ENCODE measurements around the gene LINGO4. TPM values are rescaled to one million over a fixed set of nuclear protein-coding genes. Genes with fewer than 3 reads are reported as not detected.

The LINGO4 gene
- not detected in 2 replicates for total RNA-seq

DNA sequence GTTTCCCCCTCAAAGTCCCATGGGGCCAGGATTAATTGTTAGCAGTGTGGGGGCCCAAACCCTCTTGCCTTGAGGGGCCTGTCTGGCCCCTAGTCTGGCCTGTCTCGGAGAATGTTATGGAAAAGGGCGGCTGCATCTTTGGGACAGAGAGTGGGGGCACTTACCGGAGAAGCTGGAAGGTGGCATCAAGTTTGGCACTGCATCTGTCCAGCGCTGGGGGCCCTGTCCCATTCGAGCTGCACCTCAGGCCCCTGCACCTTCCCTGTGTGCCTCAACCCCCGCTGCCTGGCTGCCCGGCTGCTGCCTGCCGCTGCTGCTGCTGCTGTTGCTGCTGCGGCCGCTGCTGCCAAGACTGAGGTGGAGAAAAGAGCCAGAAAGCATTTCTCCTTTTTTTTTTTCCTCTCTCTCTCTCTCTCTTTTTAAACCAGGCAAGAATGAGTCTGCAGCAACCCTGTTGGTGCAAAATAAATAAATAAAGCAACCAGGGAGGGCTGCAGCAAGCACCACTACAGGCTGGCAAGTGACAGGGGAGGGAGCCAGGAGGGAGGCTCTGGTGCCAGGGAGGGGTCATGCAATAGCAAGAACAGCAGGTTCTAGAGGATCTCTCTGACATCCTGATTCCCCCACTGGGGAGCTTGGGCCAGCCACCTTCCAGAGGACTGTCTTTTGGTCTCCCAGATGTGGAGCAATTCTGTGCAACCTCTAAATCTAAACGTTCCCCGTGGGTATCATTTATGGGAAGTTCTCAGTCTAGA is at the start of gene LINGO4:
TSS of gene LINGO4 (minus strand) at position 354 of the 755 bp plus-strand sequence. CDS start 2,715 bp downstream, outside the sequence.

GRCh38 chr1:151853411-151853943 is 48.3 kb upstream of the LINGO4 start, which contains the start of gene THEM5:
Gene THEM5 (minus strand): TSS chr1:151853712. CDS start chr1:151853565, 147 bp downstream.

GRCh38 chr1:151839457-151840403 is 34.5 kb upstream of the LINGO4 start, which contains the start of gene C2CD4D:
Gene C2CD4D (minus strand): TSS chr1:151839820. CDS start chr1:151838989, 831 bp downstream.

GRCh38 chr1:151831605-151832004 is 26.4 kb upstream of the LINGO4 start, which contains the start of gene RORC:
Gene RORC (minus strand): TSS chr1:151831802. CDS start chr1:151831764, 38 bp downstream.

DNA sequence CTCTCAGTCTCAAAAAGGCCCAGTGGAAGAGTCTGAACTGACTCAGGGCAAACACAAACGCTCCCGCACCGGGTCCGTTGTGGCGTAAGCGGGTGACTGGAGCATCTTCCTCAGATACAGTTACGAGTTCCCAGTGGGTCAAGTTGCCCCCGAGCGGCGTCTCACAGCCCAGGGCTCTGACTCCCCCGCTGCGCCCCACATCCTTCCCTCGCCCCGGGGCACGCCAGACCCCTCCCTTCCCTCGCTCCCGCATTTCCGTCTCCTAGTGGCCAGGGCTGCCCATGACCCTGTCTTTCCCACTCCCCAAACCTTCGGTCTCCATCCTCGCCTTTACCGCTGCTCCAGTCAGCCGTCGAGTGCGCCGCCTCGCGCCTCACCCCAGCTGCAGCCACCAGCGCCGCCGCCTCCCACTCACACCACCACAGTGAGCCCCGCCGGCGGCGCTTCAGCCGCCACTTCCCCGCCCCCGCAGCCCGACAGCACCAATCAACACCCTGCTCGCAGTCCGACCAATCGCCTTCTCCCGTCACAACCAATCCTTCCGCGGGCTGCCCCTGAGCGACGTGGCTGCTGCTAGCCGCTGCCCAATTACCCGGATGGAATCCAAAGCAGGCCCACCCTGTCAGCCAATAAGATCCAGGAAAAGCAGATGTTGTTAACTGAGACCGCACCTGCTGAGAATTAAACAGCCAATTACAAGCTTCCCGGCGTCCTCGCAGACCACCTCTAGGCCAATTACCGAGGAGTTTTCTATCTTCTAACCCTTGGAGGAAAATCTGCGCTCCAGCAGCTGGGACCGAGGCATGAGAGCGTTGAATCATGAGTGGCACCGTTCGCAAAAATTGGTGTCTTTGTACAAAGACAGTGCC is 14.9 kb downstream of the LINGO4 start, which contains the start of gene TDRKH:
TSS of gene TDRKH (minus strand) at position 430 of the 869 bp plus-strand sequence. CDS start 7,478 bp downstream, outside the sequence.

GRCh38 chr1:151762941-151763921 is 42.0 kb downstream of the LINGO4 start, which contains the start of gene MRPL9:
Gene MRPL9 (minus strand): TSS chr1:151763496. CDS start chr1:151763479, 17 bp downstream.

Small RNA genes within 50 kb of the gene (small RNA-seq; reads per million reads assigned to genes)
- not detected for gene RF00019

Other genes starting within 250 kb of the LINGO4 start
- gene SNX27, start 193.4 kb downstream of the LINGO4 start, total RNA-seq, result 23.1 and 25.5 TPM in 2 replicates
- not detected in 2 replicates for gene CELF3, start 88.6 kb downstream of the LINGO4 start, total RNA-seq
- not detected in 2 replicates for gene RIIAD1, start 83.9 kb downstream of the LINGO4 start, total RNA-seq
- gene MRPL9, start 41.9 kb downstream of the LINGO4 start, total RNA-seq, result 130 and 157 TPM in 2 replicates
- gene TDRKH, start 14.9 kb downstream of the LINGO4 start, total RNA-seq, result 5.7 and 14.9 TPM in 2 replicates
- gene RORC, start 26.4 kb upstream of the LINGO4 start, total RNA-seq, result 0.13 TPM in 1 of 2 replicates, not detected in the other
- 0.07 TPM in 1 of 2 replicates, not detected in the other for gene C2CD4D, start 34.4 kb upstream of the LINGO4 start, total RNA-seq
- gene THEM5, start 48.3 kb upstream of the LINGO4 start, total RNA-seq, result not detected in 2 replicates
- 26.9 and 39.4 TPM in 2 replicates for gene THEM4, start 104.1 kb upstream of the LINGO4 start, total RNA-seq
- gene S100A10, start 188.4 kb upstream of the LINGO4 start, total RNA-seq, result 234 and 247 TPM in 2 replicates
- 109 and 145 TPM in 2 replicates for gene S100A11, start 231.6 kb upstream of the LINGO4 start, total RNA-seq

All from thoracic aorta endothelial cell (primary cell).